ENCODE measurements around the gene FBXO7.

DNA sequence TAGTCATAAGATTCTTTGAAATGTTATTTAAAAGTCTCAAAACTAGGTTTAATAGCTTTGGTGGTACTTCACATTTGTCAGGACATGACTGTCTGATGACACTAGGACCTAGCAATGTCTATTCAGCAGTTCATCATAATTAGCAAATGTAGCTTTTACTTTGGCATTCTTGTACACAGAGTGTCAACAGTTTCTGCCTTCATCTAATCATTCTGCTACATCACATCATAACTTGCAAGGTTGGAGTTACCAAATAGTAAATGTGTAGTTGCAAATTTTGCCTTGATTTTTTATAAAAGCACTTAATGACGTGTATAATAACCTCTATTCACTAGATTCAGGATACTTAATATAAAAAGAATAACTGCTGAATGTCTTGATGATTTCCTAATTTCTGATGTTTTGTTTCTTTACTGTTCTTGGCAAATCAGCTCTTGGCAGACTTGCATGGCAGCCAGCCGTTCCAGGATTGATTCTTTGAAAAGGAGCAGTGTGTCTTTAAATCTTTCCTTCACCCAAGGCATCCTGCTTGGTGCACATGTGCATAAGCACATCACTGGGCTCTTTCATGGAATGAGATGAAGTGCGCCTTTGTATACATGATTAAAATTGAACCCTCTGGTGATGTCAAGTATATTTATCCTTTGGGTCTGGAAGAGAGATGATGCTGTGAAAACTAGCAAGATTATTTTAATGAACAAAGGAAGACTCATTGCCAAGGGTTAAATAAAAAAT, 12.2 kb downstream of the FBXO7 start:
- TF ChIP-seq, protein P1, sequence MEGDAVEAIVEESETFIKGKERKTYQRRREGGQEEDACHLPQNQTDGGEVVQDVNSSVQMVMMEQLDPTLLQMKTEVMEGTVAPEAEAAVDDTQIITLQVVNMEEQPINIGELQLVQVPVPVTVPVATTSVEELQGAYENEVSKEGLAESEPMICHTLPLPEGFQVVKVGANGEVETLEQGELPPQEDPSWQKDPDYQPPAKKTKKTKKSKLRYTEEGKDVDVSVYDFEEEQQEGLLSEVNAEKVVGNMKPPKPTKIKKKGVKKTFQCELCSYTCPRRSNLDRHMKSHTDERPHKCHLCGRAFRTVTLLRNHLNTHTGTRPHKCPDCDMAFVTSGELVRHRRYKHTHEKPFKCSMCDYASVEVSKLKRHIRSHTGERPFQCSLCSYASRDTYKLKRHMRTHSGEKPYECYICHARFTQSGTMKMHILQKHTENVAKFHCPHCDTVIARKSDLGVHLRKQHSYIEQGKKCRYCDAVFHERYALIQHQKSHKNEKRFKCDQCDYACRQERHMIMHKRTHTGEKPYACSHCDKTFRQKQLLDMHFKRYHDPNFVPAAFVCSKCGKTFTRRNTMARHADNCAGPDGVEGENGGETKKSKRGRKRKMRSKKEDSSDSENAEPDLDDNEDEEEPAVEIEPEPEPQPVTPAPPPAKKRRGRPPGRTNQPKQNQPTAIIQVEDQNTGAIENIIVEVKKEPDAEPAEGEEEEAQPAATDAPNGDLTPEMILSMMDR (IDR thresholded peaks at IDR 0.05; ENCODE audit: low read length), result no peak
- TF ChIP-seq EZH2phosphoT487 (IDR thresholded peaks at IDR 0.05; ENCODE audit: low read length) (no peak), EZH2 (optimal IDR thresholded peaks at IDR 0.05; ENCODE audit: low read depth, low read length) (no peak)

Data from MM.1S (cell line).